OCI-M2 (cell line): ENCODE results near the gene SLC15A2.
"Not testable (repeated sequence)": the region's sequence is repeated elsewhere in the genome, so short reads cannot be mapped to it uniquely, and the experiment has no call there.

Experiments used
- DNase-seq: peaks from one replicate; lab custom pipeline; 2025; ENCODE audit not compliant: unreplicated experiment; lab: John Stamatoyannopoulos, UW

The SLC15A2 gene

DNA sequence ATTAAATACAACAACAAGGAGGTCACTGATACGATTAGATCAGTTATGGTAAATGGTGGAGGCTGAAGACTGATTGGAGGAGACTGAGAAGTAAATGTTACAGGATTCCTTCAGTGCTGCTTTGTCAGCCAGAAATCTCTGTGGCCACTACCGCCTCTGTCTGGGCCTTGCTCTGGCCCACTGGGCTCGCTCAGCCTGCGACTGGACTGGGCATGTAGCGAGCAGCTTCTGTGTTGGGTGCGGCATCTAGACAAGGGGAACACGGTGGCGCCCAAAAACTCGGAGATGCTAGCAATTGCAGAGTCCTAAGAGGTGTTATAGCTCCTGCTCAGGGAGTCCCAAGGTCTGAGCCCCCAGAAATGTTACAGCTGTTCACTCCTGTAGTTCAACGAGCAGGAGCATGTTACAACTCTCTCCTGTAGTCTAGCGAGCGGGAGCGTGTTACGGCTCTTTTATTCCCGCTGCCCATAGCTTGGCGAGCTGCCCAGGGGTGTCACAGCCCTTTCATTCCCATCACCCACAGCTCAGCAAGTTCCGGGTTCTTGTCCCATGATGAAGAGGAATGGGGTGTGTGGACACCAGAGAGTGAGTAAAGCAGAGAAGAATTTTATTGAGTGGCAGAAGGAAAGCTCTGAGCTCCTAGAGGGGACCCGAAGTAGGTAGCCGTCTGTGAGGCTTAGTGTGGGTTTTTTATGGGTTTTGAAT lies 24.7 kb downstream of the SLC15A2 start:
- no peak for DNase-seq

- DNase-seq, result no peak
These were observed 30.5 kb downstream of the SLC15A2 start for GRCh38 chr3:121924734-121925133.

- DNase-seq, result no peak
These were observed 32.2 kb downstream of the SLC15A2 start for GRCh38 chr3:121926380-121926779.

- DNase-seq, result not testable (repeated sequence)
These were observed 44.1 kb downstream of the SLC15A2 start for GRCh38 chr3:121938141-121938855.

- no peak for DNase-seq
These were observed 47.4 kb downstream of the SLC15A2 start for GRCh38 chr3:121941592-121941991.

DNA sequence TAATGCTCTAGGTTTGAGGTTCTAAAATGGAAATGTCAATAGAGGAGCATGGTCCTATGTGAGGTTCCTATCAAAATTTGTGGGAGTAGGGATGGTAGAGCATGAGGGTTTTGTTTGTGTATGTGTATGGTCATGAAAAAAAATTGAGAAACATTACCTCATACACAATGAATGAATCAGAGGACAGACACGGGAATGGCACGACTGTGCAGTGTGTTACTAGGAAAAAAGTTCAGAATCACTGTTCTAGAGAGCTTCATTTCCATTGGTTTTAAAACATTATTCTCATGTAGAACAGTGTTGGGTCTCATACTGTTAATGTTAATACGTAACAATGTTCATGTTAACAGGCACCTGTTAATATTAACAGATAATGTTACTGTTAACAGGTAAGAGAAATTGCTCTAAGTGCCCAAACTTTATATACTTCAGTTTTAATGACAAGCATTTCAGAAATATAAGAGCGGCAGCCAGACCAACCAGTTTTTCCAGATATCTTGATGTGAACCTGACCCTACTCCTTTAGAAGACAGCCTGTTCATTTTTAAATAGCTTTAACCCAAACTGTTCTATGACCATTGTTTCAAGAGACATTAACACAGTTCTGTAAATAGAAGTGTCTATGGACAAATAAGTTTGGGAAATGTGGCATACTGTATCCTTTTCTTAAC lies 48.0 kb downstream of the SLC15A2 start:
- no peak for DNase-seq

GRCh38 chr3:121943431-121943830 lies 49.2 kb downstream of the SLC15A2 start:
- no peak for DNase-seq

DNA sequence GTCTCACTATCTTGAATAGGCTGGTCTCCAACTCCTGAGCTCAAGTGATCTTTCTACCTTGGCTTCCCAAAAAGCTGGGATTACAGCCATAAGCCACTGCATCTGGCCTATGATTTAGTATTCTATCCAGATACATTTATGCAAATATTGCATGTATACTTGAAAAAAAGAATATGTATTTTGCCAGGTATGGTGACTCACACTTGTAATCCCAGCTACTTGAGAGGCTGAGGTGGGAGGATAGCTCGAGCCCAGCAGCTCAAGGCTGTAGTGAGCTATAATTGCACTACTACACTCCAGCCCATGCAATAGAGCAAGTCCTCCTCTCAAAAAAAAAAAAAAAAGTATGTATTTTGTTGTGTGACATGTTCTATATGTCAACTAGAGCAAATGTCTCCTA lies 54.4 kb downstream of the SLC15A2 start:
- no peak for DNase-seq

DNA sequence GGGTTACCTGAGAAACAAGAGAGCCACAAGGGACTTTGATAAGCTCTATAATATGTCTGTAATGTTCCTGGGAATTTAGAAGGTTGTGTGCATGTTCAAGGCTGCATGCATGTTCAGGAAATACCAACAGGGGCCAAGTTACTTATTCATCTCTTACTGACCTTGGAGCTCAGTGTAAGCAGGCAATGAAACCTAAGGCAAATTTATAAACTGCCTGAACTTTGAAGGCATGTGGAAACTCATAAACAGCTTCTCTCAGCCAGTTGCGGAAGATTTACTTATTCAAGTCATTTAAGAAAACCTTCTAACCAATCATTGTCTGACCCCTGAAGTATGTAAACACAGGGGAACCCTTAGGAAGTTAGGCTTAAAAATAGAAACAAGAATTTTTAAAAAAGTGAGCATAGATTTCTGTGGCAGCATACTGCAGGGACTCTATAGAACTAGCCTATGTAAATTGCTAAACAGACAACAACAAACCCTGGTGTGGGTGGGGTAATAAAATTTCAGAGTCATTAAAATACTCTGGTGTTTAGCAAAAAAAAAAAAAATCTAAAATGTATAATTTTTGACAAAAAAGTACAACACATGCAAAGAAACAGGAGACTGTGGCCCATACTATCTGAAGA lies 57.2 kb downstream of the SLC15A2 start:
- DNase-seq, result no peak

- DNase-seq, result no peak
These were observed 62.2 kb downstream of the SLC15A2 start for GRCh38 chr3:121956363-121956762.

- DNase-seq, result no peak
These were observed 63.6 kb downstream of the SLC15A2 start for GRCh38 chr3:121957674-121958415.

- DNase-seq, result no peak
These were observed 64.6 kb downstream of the SLC15A2 start for GRCh38 chr3:121958801-121959200.

GRCh38 chr3:121961283-121961682 lies 67.1 kb downstream of the SLC15A2 start:
- no peak for DNase-seq

DNA sequence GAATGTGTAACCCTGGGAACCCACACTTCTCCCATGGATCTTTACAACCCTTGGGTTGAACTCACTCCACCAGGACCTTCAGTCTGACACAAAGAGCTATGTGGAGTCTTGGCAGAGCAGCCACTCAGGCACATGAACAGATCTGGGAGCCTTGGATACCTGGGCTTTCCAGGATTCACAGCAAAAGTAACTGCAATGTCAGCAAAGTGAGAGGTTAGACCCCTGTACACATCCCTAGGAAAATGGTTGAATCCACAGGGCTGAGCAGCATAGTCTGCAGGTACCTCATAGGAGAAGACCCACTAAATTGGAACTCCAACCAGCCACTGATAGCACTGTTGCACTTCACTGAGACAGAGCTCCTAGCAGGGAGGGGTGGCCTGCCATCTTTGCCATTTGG lies 68.2 kb downstream of the SLC15A2 start:
- no peak for DNase-seq

DNA sequence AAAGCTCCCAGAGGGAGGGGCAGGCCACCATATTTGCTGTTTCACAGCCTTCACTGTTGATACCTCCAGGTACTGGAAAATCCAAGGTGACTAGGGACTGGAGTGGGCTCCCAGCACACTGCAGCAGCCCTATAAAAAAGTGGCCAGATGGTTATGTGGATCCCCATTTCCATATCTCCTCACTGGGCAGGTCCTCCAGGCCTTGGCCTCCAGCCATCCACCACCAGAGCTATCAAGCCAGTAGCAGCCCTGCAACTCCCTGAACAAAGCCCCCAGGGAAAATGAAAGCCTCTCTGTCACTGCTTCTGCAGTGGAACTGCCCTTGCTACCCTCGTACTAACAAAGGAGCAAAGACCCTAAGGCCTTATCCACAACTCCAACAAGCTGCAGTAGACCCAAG lies 69.4 kb downstream of the SLC15A2 start:
- DNase-seq, result no peak

DNA sequence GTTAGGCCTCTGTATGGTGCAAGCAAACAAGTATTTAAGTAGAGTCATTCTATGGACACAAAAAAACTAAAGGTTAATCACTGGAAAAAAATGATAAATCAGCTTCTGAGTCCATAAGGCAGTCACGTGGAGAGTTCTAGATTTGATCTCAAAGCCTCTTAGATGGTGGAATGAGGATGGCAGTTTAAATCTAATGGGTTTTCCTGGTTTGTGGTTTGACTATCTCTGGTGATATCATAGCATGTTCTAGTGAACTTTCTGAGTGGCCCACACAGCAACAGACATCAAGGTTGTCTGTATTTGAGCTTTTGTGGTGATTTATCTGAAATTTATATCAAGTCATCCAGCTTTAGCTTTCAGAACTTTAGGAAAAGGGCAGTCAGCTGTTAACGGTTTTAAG lies 75.4 kb downstream of the SLC15A2 start:
- no peak for DNase-seq

DNA sequence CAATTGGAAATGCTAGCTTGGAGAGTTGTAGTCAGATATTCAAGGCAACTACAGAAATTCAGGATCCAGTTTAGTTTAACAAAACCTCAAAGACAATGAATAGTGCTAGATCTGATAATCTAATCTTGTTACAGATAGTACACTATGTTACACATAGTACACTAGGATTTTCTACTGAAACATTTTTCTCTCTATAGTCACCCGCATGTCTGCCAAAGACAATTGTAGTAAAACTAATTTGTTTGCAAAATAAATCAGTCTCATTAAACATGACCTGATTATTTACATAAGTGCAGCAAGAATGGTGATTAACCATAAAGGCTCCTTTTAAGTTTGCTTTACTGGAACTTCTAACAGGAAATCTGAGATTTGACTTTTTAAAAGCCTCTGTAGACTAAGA lies 75.8 kb downstream of the SLC15A2 start:
- DNase-seq, result no peak

- no peak for DNase-seq
These were observed 80.5 kb downstream of the SLC15A2 start for GRCh38 chr3:121974601-121975111.

GRCh38 chr3:121975702-121976302 lies 81.6 kb downstream of the SLC15A2 start:
- DNase-seq, result no peak

- no peak for DNase-seq
These were observed 82.5 kb downstream of the SLC15A2 start for GRCh38 chr3:121976727-121977126.
